Gastroesophageal sphincter (tissue), 4 donors: ENCODE measurements around the gene RILPL2. TPM values are rescaled to one million over a fixed set of nuclear protein-coding genes. Genes with fewer than 3 reads are reported as not detected.
"Not testable (repeated sequence)": the region's sequence is repeated elsewhere in the genome, so short reads cannot be mapped to it uniquely, and the experiment has no call there.

Source experiments
- ATAC-seq: fragments of 150-250 bp; one replicate; pipeline ENCODE4 v1.9.1; 2016; ENCODE audit warnings: mild to moderate bottlenecking, moderate library complexity
- H3K27ac ChIP-seq, 4 donors: fragments of 200-600 bp; sonication (generic) in 3 of 4; 1 replicate in 3 of 4; 2 replicates in 1 of 4; pipeline ENCODE4 v1.5.1; 2016 to 2019
- H3K27me3 ChIP-seq: fragments of 200-600 bp; sonication (generic); one replicate; pipeline ENCODE4 v1.5.1; 2019
- H3K36me3 ChIP-seq, 2 donors: fragments of 200-600 bp; sonication (generic); one replicate each; pipeline ENCODE4 v1.5.1; 2019; ENCODE audit warnings: control low read depth in 1 of 2
- H3K4me1 ChIP-seq, 3 donors: fragments of 200-600 bp; sonication (generic); 1 replicate in 2 of 3; 2 replicates in 1 of 3; pipeline ENCODE4 v1.5.1; 2016 to 2019; ENCODE audit warnings: control low read depth in 2 of 3
- H3K4me3 ChIP-seq, 2 donors: fragments of 200-600 bp; sonication (generic); one replicate each; pipeline ENCODE4 v1.5.1; 2019; ENCODE audit warnings: mild to moderate bottlenecking in 1 of 2, moderate library complexity in 1 of 2
- H3K9me3 ChIP-seq, 3 donors: fragments of 200-600 bp; sonication (generic); one replicate each; pipeline ENCODE4 v1.5.1; 2017 to 2019; ENCODE audit warnings: control low read depth in 2 of 3
- EP300 ChIP-seq: sonication (generic); formaldehyde crosslinking; IDR thresholded peaks from one replicate; pipeline ENCODE4 v1.6.1; 2017; ENCODE audit warnings: antibody characterized with exemption, mild to moderate bottlenecking
- POLR2A ChIP-seq, 2 donors: fragments of 450-650 bp; IDR thresholded peaks; one replicate each; pipeline ENCODE4 v1.6.1; 2017; ENCODE audit warnings: antibody characterized with exemption in 2 of 2, mild to moderate bottlenecking in 2 of 2, moderate library complexity in 1 of 2
- POLR2AphosphoS5 ChIP-seq: sonication (generic); formaldehyde crosslinking; IDR thresholded peaks from one replicate; pipeline ENCODE4 v1.6.1; 2017; ENCODE audit warnings: antibody characterized with exemption
- WGBS, 2 donors: methylation state at CpG; one replicate each; pipeline ENCODE4 v1.1.5; 2018; ENCODE audit warnings: low coverage in 1 of 2; 5-methylcytosine and 5-hydroxymethylcytosine counted together
- total RNA-seq, 4 donors: library from RNA; depleted of rRNA; stranded (reverse); fragments of >200 nt; gene quantifications; one replicate each; pipeline ENCODE4 v1.1.0, GENCODE V29; 2016
- TF ChIP-seq, protein P1 (sequence below), 4 experiments: fragments of 200-600 bp in 2 of 4; fragments of 450-650 bp in 2 of 4; sonication (generic) in 1 of 4; IDR thresholded peaks; one replicate each; pipeline ENCODE4 v1.5.1; 2017 to 2019; ENCODE audit warnings: antibody characterized with exemption in 4 of 4, mild to moderate bottlenecking in 2 of 4, moderate library complexity in 2 of 4

The RILPL2 gene
- total RNA-seq, 4 donors from 2014 or later, result 6.2 to 9.2 (median 7.9) TPM

GRCh38 chr12:123441523-123442164, 5.2 kb upstream of the RILPL2 start:
- H3K27ac ChIP-seq, result no peak overlapping the region
- no peak for TF ChIP-seq POLR2AphosphoS5
- TF ChIP-seq EP300, result no peak
- TF ChIP-seq, protein P1, sequence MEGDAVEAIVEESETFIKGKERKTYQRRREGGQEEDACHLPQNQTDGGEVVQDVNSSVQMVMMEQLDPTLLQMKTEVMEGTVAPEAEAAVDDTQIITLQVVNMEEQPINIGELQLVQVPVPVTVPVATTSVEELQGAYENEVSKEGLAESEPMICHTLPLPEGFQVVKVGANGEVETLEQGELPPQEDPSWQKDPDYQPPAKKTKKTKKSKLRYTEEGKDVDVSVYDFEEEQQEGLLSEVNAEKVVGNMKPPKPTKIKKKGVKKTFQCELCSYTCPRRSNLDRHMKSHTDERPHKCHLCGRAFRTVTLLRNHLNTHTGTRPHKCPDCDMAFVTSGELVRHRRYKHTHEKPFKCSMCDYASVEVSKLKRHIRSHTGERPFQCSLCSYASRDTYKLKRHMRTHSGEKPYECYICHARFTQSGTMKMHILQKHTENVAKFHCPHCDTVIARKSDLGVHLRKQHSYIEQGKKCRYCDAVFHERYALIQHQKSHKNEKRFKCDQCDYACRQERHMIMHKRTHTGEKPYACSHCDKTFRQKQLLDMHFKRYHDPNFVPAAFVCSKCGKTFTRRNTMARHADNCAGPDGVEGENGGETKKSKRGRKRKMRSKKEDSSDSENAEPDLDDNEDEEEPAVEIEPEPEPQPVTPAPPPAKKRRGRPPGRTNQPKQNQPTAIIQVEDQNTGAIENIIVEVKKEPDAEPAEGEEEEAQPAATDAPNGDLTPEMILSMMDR (IDR thresholded peaks at IDR 0.05), result no peak
- no peak for TF ChIP-seq POLR2A (IDR thresholded peaks at IDR 0.05)
- no peak for ATAC-seq
- H3K9me3 ChIP-seq, result no peaks in the 10 kb centered on the region
- no peak overlapping the region for H3K4me3 ChIP-seq
- 81 to 85% methylated on average over 6 to 13 of the region's 13 CpGs for WGBS, 2 donors
- H3K4me1 ChIP-seq, result peaks cover 0 to 31% (median 20%) of the 10 kb centered on the region in 3 donors
- no peaks in the 10 kb centered on the region for H3K27me3 ChIP-seq
- no peaks in the 10 kb centered on the region for H3K36me3 ChIP-seq

GRCh38 chr12:123435636-123436016, 858 bp downstream of the RILPL2 start:
- no peak for ATAC-seq
- Histone ChIP-seq H3K9me3 (no peaks in the 10 kb centered on the region), H3K27ac (peak overlapping the region; percentile 7 to 87 (median 86)), H3K27me3 (no peaks in the 10 kb centered on the region), H3K36me3 (peaks cover 0 to 9% of the 10 kb centered on the region in 2 donors), H3K4me1 (peaks cover 0 to 48% (median 13%) of the 10 kb centered on the region in 3 donors), H3K4me3 (peak overlapping the region; percentile 51 to 90)
- WGBS, 2 donors, result 33% methylated on average over 5 of the region's 5 CpGs; no CpG with 5 or more reads in 1 of the 2 donors
- TF ChIP-seq POLR2A (IDR thresholded peaks at IDR 0.05) (no peak), EP300 (no peak), POLR2AphosphoS5 (no peak)
- TF ChIP-seq, protein P1 (IDR thresholded peaks at IDR 0.05), result no peak

DNA sequence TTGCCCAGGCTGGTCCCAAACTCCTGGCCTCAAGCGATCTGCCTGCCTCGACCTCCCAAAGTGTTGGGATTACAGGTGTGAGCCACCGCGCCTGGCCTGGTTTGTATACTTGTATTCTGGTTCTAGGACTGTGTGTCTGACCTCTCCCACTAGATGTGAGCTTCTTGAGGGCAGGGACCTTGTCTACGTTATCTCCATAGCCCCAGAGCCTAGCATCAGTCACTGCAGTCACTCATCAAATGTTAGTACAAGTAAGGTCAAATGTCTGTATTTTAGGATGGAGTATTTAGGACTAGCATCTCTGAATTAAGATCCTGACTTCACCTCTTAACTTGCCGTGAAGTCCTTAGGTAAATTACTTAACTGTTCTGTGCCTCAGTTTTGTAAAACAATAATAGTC, 2.9 kb downstream of the RILPL2 start:
- no peak for ATAC-seq
- no peaks in the 10 kb centered on the region for H3K27me3 ChIP-seq
- peak overlapping the region in 1 of 2 donors; percentile 11 for H3K4me3 ChIP-seq
- H3K36me3 ChIP-seq, result peaks cover 0 to 27% of the 10 kb centered on the region in 2 donors
- 83 to 92% methylated on average over 1 of the region's 6 CpGs for WGBS, 2 donors
- TF ChIP-seq POLR2A (IDR thresholded peaks at IDR 0.05), result no peak
- TF ChIP-seq, protein P1 (IDR thresholded peaks at IDR 0.05), result no peak
- no peak for TF ChIP-seq EP300
- no peak for TF ChIP-seq POLR2AphosphoS5
- peak overlapping the region in 2 of 4 donors; percentile 18 to 36 for H3K27ac ChIP-seq
- H3K4me1 ChIP-seq, result peaks cover 0 to 48% (median 13%) of the 10 kb centered on the region in 3 donors
- H3K9me3 ChIP-seq, result no peaks in the 10 kb centered on the region

GRCh38 chr12:123431951-123432817, 4.3 kb downstream of the RILPL2 start:
- not testable (repeated sequence) for H3K9me3 ChIP-seq, ATAC-seq, H3K27me3 ChIP-seq
- peak overlapping the region in 2 of 4 donors; percentile 36 to 40 for H3K27ac ChIP-seq
- H3K4me1 ChIP-seq, result peaks cover 0 to 48% (median 13%) of the 10 kb centered on the region in 3 donors
- 62 to 74% methylated on average over 5 to 12 of the region's 15 CpGs for WGBS, 2 donors
- H3K36me3 ChIP-seq, result peaks cover 0 to 41% of the 10 kb centered on the region in 2 donors
- H3K4me3 ChIP-seq, result peak overlapping the region in 1 of 2 donors; percentile 11

DNA sequence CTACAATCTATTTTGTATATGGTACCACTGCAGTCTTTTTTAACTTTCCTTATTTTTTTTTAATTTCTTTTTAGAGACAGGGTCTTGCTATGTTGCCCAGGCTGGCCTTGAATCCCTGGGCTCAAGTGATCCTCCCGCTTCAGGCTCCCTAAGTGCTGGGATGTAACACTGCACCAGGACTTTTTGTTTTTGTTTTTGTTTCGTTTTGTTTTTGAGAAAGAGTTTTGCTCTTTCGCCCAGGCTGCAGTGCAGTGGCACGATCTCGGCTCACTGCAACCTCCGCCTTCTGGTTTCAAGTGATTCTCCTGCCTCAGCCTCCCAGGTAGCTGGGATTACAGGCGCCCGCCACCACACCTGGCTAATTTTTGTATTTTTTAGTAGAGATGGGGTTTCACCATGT, 7.4 kb downstream of the RILPL2 start:
- WGBS, 2 donors, result 100% methylated on average over 2 to 3 of the region's 8 CpGs
- peaks cover 0 to 23% (median 0%) of the 10 kb centered on the region in 3 donors for H3K4me1 ChIP-seq
- not testable (repeated sequence) for H3K27ac ChIP-seq, H3K27me3 ChIP-seq, H3K4me3 ChIP-seq, ATAC-seq, H3K9me3 ChIP-seq
- H3K36me3 ChIP-seq, result peaks cover 0 to 50% of the 10 kb centered on the region in 2 donors
